Left lung (tissue), 10 donors: ENCODE results near the gene DEXI. TPM values are rescaled to one million over a fixed set of nuclear protein-coding genes. Genes with fewer than 3 reads are reported as not detected.
A peak's percentile ranks its signal among the peaks of the same experiment; 100 is the strongest.

Source experiments
- ATAC-seq: fragments of 200-7000 bp; cut with Tn5 transposase; one replicate; pipeline ENCODE4 v1.9.1; 2020; ENCODE audit warnings: moderate library complexity
- DNase-seq, 4 donors: peaks; one replicate each; pipeline ENCODE4 v3.0.0-alpha.2; 2013 to 2020
- H3K27ac ChIP-seq, 2 donors: fragments of 200-600 bp; sonication (generic) in 1 of 2; one replicate each; pipeline versions ENCODE4 v1.5.0 to v1.8.0; 2020 to 2021
- H3K27me3 ChIP-seq, 2 donors: fragments of 200-600 bp; sonication (generic) in 1 of 2; one replicate each; pipeline versions ENCODE4 v1.5.0 to v1.8.0; 2020 to 2021
- H3K36me3 ChIP-seq, 2 donors: fragments of 200-600 bp; sonication (generic) in 1 of 2; one replicate each; pipeline versions ENCODE4 v1.5.0 to v1.8.0; 2020 to 2021
- H3K4me1 ChIP-seq, 2 donors: fragments of 200-600 bp; one replicate each; pipeline ENCODE4 v1.8.0; 2021
- H3K4me3 ChIP-seq, 2 donors: fragments of 200-600 bp; sonication (generic) in 1 of 2; one replicate each; pipeline versions ENCODE4 v1.5.0 to v1.8.0; 2020 to 2021; ENCODE audit warnings: mild to moderate bottlenecking in 1 of 2
- H3K9me3 ChIP-seq, 2 donors: fragments of 200-600 bp; sonication (generic) in 1 of 2; one replicate each; pipeline versions ENCODE4 v1.5.0 to v1.8.0; 2020 to 2021
- intact Hi-C, 2 donors: fragments of 100-400 bp; cut with DNase I; formaldehyde crosslinking; loops; one replicate each; pipeline versions ENCODE4 v1.11.2 to v1.14.2; 2022
- polyA plus RNA-seq, 6 donors: library from polyadenylated mRNA; unstranded; fragments of 120-200 nt; gene quantifications; one replicate each; pipeline ENCODE4 v1.2.1, GENCODE V29; 2013; ENCODE audit not compliant: insufficient read length in 6 of 6
- total RNA-seq, 2 donors: library from RNA; stranded (reverse); fragmentation: NEBNext Ultra II Directional; extraction: Animal tissue kit (Norgen Biotek cat#: 25700); gene quantifications; one replicate each; pipeline ENCODE4 v1.2.1, GENCODE V29; 2021
- TF ChIP-seq, protein P1 (sequence below), 2 donors: fragments of 200-600 bp; sonication (generic) in 1 of 2; IDR thresholded peaks; one replicate each; pipeline versions ENCODE4 v1.5.0 to v1.8.0; 2021; ENCODE audit warnings: antibody characterized with exemption in 2 of 2
- donor health status: DM: no; HTN: yes; CAD: no.
- donor health status: DM: no; HTN: no; CAD: no.

DEXI gene
- total and polyA plus RNA-seq, 8 donors = 30.2 to 54.7 (median 43.5) TPM

DNA sequence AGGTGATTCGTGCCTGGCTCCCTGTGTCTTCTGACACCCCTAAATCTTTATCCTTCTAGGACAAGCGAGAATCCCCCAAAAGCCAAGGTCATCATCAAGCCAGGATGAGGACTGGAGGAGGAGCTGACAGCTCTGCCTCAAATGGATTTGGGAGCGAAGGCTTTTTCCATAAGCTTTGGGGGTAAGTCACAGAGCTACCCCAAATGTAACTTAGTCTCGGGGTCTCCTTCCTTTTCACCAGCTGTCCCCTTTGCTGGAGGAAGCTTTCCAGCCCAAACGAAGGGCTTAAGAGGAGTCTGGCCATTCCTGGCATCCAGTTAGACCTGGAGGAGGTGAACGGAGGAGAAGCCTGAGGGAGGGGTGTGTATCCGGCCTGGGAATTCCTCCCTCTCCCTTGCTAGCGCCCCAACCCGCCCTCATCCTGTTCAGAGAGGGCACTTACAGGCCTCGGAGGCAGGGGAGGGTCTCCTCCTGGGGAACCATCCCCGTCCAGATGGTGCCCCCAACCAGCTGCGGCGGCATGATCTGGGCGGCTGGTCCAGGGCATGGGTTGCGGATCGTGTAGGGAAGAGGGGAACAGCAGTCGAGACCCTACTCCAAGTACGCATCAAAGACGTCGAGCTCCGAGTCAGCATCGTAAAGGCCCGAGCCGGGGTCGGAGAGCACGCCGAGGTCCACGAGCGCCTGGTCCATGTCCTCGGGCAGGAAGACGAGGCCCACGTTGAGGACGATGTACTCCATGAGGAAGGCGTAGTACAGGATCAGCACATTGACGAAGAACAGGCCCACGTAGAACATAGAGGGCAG, 938 bp downstream of the DEXI start:
- intact Hi-C loops = no loop called here
- TF ChIP-seq, protein P1, sequence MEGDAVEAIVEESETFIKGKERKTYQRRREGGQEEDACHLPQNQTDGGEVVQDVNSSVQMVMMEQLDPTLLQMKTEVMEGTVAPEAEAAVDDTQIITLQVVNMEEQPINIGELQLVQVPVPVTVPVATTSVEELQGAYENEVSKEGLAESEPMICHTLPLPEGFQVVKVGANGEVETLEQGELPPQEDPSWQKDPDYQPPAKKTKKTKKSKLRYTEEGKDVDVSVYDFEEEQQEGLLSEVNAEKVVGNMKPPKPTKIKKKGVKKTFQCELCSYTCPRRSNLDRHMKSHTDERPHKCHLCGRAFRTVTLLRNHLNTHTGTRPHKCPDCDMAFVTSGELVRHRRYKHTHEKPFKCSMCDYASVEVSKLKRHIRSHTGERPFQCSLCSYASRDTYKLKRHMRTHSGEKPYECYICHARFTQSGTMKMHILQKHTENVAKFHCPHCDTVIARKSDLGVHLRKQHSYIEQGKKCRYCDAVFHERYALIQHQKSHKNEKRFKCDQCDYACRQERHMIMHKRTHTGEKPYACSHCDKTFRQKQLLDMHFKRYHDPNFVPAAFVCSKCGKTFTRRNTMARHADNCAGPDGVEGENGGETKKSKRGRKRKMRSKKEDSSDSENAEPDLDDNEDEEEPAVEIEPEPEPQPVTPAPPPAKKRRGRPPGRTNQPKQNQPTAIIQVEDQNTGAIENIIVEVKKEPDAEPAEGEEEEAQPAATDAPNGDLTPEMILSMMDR (IDR thresholded peaks at IDR 0.05) = no peak
- no peaks in the 10 kb centered on the region for H3K27me3 ChIP-seq
- H3K4me3 ChIP-seq = peak overlapping the region; percentile 76 to 88
- H3K36me3 ChIP-seq = no peaks in the 10 kb centered on the region
- ATAC-seq (no peak), DNase-seq (peak in 1 of 4 donors; percentile 36)
- H3K27ac ChIP-seq = peak overlapping the region; percentile 73 to 74
- H3K4me1 ChIP-seq = peaks cover 58 to 87% of the 10 kb centered on the region in 2 donors
- no peaks in the 10 kb centered on the region for H3K9me3 ChIP-seq

DNA sequence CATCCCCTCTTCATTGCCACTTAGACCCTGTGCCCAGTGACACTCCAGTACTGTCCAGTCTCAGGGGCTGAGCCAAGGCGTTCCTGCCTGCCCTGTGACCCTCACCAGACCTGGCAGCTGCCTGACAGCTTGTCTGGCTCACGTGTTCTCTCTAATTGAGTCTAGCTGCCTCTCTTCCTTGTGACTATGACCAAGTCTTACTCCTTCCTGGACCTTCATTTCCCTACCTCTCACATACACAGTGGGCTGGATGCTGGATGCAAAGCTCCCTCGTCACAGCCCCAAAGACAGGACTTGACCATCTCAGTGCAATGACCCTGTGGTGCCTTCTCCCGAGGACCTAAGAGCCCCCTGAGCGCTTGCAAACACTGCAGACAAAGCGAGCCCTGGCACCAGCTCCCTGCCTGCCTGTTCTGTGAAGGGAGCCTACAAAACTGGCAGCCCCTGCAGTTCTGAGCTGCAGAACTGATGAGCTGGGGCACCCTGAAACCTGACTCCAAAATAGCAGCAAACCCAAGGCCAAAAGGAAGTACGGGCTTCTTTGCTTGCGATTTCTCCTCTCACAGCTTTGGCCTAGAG, 1.7 kb downstream of the DEXI start:
- Histone ChIP-seq H3K36me3 (no peaks in the 10 kb centered on the region), H3K4me3 (peak overlapping the region; percentile 76 to 88), H3K27me3 (no peaks in the 10 kb centered on the region), H3K4me1 (peaks cover 58 to 87% of the 10 kb centered on the region in 2 donors), H3K9me3 (no peaks in the 10 kb centered on the region), H3K27ac (peak overlapping the region in 1 of 2 donors; percentile 74)
- TF ChIP-seq, protein P1 (IDR thresholded peaks at IDR 0.05) = no peak
- intact Hi-C loops = no loop called here
- ATAC-seq = no peak
- DNase-seq = peak in 1 of 4 donors; percentile 51

DNA sequence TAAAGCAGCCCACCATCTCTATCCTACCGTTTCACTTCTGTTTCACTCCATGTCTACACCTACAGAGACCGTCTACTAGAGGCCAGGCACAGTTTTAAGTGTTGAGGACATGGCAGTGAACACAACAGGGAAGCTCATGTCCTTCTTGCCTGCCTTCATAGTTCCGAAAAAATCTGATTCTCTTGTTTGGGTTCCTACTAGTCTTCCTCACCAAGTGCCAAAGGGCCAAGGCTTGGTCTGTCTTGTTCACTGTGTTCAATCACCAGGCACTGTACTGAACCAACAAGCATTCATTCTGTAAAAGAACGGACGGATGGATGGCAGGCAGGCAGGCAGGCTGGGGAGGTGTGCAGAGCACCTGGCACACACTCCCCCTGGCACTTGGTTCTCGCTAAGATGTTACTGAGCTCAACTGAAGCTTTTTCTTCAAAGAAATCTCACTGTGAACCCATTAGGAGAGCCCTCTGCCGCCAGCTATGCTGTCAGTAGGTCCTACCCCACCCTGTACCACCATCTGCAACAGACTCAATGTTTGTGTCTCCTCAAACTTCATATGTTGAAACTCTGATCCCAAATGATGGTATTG, 2.5 kb downstream of the DEXI start:
- Histone ChIP-seq H3K27me3 (no peaks in the 10 kb centered on the region), H3K4me1 (peaks cover 52 to 87% of the 10 kb centered on the region in 2 donors), H3K27ac (no peak overlapping the region), H3K9me3 (no peaks in the 10 kb centered on the region), H3K36me3 (no peaks in the 10 kb centered on the region), H3K4me3 (peak overlapping the region; percentile 76 to 88)
- TF ChIP-seq, protein P1 (IDR thresholded peaks at IDR 0.05) = no peak
- intact Hi-C loops = no loop called here
- no peak for ATAC-seq
- peak in 1 of 4 donors; percentile 24 for DNase-seq

DNA sequence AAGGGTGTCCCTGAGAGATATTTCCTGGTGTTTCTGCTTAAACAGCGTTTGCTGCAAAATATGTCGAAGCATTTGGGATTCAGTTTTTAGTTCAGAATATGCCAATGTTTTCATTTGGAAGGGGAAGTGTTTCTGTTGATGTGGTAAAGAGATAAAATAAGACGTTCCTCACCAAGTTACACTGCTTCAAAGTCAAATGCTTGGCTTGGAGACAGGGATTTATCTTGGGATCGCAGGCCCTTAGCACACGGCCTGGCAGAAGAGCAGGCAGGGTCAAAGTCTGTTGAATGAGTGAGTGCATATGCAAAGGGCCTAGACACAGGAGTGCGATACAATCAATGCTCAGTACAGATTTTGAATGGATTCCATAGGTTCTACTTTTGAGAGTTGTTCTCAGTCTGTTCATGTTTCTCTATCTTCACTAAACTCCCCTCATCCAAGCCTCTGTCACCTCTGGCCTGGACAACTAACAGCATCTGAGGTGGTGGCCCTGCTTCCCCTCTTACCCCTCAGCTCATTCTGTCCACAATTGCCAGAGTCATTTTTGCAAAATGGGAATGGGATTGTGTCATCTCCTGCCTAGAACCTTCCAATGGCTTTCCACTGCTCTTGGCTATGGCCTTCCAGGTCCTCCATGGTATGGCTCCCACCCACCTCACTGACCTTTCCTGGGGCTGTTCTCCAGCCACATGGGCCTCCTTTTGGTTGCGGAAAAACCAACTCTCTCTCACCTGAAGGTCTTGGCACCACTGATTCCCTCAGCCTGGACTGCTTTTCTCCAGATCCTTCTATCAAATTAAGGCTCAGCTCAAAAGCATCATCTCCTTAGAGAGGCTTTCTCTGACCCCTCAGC, 3.2 kb downstream of the DEXI start:
- no peaks in the 10 kb centered on the region for H3K36me3 ChIP-seq
- no peaks in the 10 kb centered on the region for H3K9me3 ChIP-seq
- intact Hi-C loops = no loop called here
- no peak for ATAC-seq
- peak overlapping the region in 1 of 2 donors; percentile 88 for H3K4me3 ChIP-seq
- peak in 1 of 4 donors; percentile 17 for DNase-seq
- peaks cover 52 to 92% of the 10 kb centered on the region in 2 donors for H3K4me1 ChIP-seq
- H3K27ac ChIP-seq = peak overlapping the region; percentile 3 to 75
- no peaks in the 10 kb centered on the region for H3K27me3 ChIP-seq
- TF ChIP-seq, protein P1 (IDR thresholded peaks at IDR 0.05) = no peak
